Measurements from ENCODE around the gene SIGMAR1.
A peak's percentile ranks its signal among the peaks of the same experiment; 100 is the strongest.
"Not testable (repeated sequence)": the region's sequence is repeated elsewhere in the genome, so short reads cannot be mapped to it uniquely, and the experiment has no call there.

SIGMAR1 gene

GRCh38 chr9:34654323-34655051 is 16.9 kb upstream of the SIGMAR1 start:
- no peak for DNase-seq

- DNase-seq: no peak
Measured at GRCh38 chr9:34653151-34654072, 15.8 kb upstream of the SIGMAR1 start.

GRCh38 chr9:34652602-34653000 is 15.0 kb upstream of the SIGMAR1 start:
- no peak for DNase-seq

GRCh38 chr9:34651876-34652601 is 14.5 kb upstream of the SIGMAR1 start, which contains the start of gene IL11RA:
TSS of gene IL11RA (plus strand) at chr9:34652185. CDS start at chr9:34655218, 3,033 bp downstream.
- DNase-seq: peak; percentile 66 to 70

GRCh38 chr9:34651321-34651720 is 13.7 kb upstream of the SIGMAR1 start:
- DNase-seq: no peak

GRCh38 chr9:34650816-34651215 is 13.2 kb upstream of the SIGMAR1 start:
- DNase-seq: no peak

GRCh38 chr9:34648673-34649072 is 11.1 kb upstream of the SIGMAR1 start:
- DNase-seq: no peak

- DNase-seq: no peak
Measured at GRCh38 chr9:34647651-34648050, 10.1 kb upstream of the SIGMAR1 start.

- no peak for DNase-seq
Measured at GRCh38 chr9:34647084-34647403, 9.5 kb upstream of the SIGMAR1 start.

- DNase-seq: peak; percentile 99
Measured at GRCh38 chr9:34646211-34647083, 8.9 kb upstream of the SIGMAR1 start, which contains the start of gene GALT. TSS of gene GALT (plus strand) at chr9:34646675. CDS start at chr9:34646705, 30 bp downstream.

GRCh38 chr9:34644766-34645314 is 7.3 kb upstream of the SIGMAR1 start:
- no peak for DNase-seq

GRCh38 chr9:34642679-34643078 is 5.1 kb upstream of the SIGMAR1 start:
- DNase-seq: no peak

GRCh38 chr9:34639322-34639721 is 1.7 kb upstream of the SIGMAR1 start:
- not testable (repeated sequence) for DNase-seq

GRCh38 chr9:34638138-34638445 is 505 bp upstream of the SIGMAR1 start:
- peak in 1 of 2 experiments; percentile 26 for DNase-seq

GRCh38 chr9:34636791-34637355 is 714 bp downstream of the SIGMAR1 start:
- DNase-seq: peak in 1 of 2 experiments; percentile 27

- no peak for DNase-seq
Measured at GRCh38 chr9:34635556-34635955, 2.0 kb downstream of the SIGMAR1 start.

GRCh38 chr9:34634551-34635248 is 2.9 kb downstream of the SIGMAR1 start:
- DNase-seq: no peak

- DNase-seq: peak; percentile 76 to 80
Measured at GRCh38 chr9:34633851-34634550, 3.6 kb downstream of the SIGMAR1 start.

GRCh38 chr9:34633166-34633565 is 4.4 kb downstream of the SIGMAR1 start:
- no peak for DNase-seq
